GM18505 (cell line): ENCODE results near the gene THADA.

Experiments used
- ATAC-seq: cut with Tn5 transposase; IDR thresholded peaks from one replicate; pipeline ENCODE4 v1.9.1; 2021; ENCODE audit not compliant: unreplicated experiment
- POLR2A ChIP-seq: IDR thresholded peaks from 4 replicates; pipeline ENCODE4 v1.6.1; 2011; ENCODE audit warnings: borderline replicate concordance; ENCODE audit not compliant: insufficient read depth, insufficient read length; ENCODE audit errors: extremely low read depth

THADA gene

DNA sequence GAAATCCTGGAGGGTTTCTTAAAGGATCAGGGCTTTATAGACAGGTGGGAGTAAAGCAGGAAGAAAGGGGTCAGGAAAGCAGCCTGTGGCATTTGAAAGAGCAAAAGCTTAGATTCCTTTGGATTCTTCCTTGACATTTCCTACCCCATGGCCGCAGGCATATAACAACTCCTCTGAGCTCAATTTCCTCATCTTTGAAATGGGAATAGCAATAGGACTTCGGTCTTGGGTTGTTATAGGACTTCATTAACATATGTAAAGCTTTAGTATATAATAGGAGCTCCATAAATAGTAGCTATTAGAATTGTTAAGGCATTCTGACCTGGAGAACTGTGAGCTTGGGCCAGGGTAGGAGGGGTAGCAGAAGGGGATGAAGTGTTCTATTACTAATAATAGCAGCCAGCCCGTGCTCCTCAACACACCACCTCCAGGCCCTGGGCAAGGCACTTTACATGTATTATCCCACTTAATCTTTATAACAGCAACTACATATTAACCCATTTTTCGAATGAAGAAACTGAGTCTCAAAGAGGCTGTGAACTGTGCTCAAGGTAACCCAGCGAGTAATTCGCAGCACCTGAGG, 380.1 kb downstream of the THADA start:
- no peak for ATAC-seq
- TF ChIP-seq POLR2A = no peak

DNA sequence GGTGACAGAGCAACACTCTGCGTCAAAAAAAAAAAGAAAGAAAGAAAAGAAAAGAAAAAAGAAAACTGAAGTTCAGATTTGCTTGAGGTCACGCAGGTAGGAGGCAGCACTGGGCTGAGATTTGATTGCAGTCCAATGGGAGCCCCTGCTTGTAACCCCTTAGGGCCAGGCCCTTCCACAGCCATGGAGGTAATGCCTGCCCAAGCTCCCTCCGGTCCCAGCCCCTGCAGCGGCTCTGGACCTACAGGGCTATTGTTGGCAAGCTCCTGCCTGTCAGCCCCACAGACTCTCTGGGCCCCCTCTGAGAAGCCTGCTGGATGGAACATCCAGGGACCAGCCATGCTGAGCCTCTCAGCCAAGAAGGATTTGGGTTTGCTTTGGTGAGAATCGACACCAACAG, 381.6 kb downstream of the THADA start:
- no peak for TF ChIP-seq POLR2A
- ATAC-seq = no peak

DNA sequence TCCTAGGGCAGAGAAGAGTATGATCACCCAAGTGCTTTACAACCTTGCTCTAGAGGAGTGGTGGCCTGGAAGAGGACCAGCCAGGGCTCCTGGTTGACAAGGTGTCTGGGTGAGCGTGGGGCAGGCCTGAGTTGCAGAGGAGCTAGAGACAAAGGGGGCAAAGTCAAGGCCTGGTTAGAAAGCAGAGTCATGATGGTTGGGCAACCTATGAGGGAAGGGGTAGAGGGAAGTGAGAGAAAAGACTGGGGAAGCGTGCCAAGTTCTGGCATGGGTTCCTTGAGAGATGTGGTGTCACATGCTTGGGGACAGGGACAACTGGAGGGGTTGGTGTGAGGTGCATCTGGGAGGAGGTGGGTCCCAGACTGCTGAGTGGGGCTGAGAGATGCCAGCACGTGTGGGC, 382.9 kb downstream of the THADA start:
- no peak for TF ChIP-seq POLR2A

DNA sequence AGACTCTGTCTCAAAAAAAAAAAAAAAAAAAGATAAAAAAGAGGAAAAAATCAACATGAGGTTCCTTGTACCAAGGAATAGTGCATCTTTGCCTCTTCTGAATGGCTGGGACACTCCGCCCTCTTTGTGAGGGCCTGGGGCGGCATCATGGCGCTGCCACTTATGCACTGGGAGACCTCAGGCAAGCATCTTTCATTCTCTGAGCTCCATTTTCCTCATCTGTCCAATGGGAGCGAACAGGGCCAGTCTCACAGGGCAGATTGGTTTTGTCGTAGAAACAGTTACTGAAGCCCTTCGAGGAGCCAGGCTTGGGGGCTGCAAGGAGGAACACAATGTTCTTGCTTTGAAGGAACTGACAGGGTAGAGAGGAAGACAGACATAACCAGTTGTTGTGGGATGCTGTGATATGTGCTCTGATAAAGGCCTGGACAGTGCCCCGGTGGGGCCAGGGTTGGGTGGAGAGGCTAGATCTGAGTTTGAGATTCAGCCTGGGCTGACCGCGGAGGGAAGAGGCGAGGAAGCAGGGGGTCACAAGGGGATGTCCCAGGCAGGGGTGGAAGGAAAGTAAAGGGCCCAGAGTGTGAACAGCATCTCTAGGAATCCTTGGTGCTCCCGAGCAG, 383.5 kb downstream of the THADA start:
- no peak for ATAC-seq
- no peak for TF ChIP-seq POLR2A

More for the DNA sequence above, 382.9 kb downstream of the THADA start:
- ATAC-seq = no peak

DNA sequence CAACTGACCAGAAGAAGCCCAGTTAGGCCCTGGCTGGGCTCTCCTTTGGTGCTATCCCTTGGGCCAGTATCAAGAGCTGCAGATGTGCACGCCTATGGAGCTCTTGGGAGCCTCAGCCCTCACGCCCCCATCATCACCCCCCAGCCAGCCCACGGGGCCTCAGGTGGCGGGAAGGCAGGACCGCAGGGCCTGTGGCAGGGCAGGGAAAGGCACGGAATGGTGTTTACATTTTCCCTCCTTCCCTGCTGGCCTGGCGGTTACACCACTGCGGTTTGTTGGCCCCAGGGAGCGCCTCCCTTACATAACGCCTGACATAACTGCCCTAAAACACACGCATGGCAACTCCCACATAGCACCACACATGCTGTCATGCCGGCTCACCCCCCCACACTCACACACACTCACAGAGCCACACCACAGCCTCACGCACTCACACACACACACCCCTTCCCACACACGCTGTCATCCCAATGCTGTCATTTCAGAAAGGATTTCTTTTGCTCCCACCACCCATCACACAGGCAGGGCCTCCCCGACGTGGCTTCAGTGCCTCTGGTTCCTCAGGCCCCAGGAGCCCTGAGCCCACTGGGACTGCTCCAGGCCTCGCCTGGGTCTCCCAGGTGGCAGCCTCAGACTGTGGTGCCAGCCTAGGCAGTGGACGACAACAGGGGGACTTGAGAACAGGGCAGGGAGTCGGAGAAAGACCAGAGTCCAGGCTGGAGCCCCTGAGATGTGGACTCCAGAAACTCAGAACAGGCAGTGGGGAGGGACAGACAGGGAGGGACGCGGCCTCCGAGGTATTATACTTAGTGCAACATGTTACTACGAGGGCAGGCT, 385.2 kb downstream of the THADA start:
- no peak for ATAC-seq
- no peak for TF ChIP-seq POLR2A

DNA sequence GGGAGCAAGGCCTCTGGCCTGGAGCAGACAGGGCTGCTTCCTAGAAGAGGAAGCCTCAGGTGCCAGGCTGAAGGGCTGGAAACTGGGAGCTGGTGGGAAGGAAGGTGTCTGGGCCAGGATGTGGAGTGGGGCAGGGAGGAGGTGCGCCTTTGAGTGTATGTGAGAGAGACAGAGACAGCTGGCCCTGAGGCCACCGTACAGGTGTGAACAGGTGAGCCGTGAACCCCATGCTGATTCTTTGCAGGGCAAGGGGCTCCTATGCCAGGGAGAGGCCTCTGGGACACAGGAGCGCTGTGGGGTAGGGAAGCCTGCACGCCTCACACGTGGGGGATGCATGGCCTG, 385.7 kb downstream of the THADA start:
- no peak for ATAC-seq
- no peak for TF ChIP-seq POLR2A

DNA sequence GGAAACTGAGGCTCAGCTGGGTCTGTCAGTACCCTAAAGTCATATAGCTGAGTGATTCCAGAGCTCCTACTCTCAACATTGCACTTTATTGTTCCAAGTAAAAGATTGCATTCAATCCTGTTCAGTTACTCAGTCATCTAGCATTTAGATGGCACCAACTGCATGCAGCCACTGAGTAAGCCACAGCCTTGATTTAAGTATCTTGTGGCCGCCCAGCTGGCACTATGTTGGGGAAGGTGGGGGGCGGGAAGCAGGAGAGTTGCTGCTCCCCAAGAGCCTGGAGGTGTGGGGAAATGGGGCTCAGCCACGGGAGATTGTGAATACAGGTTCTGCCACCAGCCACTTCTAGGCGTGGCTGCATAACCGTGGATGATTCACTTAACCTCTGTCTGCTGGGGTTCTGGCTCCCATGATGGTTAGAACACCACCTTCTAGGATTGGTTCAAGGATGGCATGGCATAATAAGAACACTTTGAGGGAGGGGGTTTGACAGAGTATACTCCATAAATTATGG, 386.6 kb downstream of the THADA start:
- TF ChIP-seq POLR2A = no peak
- no peak for ATAC-seq

DNA sequence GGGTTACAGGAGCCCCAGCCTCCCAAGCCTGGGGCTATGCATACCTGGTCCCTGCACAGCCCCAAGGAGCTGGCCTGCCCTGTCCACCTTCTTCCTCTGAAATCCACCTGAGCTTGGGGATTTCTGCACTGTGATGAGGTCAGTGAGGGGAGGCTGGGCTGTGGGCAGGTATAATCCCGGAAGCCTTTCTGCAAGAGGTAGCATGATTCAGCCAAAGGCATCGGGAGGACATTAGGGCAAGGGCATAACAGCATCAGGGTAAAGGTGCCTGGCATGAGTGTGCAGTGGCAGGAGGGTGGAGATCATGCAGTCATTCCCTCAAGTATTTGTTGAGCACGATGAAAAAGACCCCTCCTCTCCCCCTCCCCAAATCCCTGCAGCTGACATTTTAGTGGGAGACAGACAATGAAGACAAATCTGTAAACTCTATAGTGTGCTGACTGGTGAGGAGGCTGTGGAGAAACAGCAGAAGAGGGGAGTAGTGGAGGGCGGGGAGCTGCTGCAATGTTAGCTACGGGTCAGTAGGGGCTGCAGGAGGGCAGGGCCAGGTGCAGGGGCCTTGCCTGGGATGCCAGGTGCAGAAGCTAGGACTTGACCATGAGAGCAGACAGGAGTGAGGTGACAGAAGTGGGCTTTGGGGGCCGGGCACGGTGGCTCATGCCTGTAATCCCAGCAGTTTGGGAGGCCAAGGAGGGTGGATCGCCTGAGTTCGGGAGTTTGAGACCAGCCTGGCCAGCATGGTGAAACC, 388.1 kb downstream of the THADA start:
- no peak for TF ChIP-seq POLR2A
- ATAC-seq = no peak

DNA sequence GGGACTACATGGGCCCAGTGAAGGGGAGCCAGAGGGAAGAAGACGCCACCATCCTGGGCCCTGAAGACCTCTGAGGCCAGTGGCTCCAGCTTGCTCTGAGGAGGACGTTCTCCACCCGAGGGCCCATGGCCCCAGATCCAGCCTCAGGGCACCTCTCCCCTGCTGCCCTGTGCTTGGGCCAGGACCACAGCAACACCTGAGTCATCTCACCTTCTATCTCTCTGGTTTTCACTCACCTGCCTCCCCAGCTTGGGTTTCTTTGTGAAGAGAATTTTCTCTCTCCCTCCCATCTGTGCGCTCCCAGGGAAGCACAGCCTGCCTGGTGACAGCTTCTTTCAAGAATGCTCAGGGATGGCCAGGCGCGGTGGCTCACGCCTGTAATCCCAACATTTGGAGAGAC, 389.2 kb downstream of the THADA start:
- TF ChIP-seq POLR2A = no peak
- no peak for ATAC-seq

DNA sequence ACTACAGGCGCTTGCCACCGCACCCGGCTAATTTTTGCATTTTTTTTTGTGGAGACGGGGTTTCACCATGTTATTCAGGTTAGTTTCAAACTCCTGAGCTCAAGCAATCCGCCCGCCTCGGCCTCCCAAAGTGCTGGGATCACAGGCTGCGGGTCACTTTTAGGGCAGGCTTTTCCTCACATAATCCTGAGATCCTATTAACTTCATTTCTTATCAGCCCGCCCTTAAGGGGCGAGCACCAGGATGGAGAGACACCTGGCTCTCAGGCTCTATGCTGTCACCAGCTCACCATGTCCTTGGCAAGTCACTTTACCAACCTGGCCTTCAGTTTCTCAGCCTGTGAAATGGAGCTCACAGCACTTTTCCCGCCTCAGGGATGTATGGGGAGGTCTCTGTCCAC, 392.5 kb downstream of the THADA start:
- ATAC-seq = no peak
- no peak for TF ChIP-seq POLR2A

DNA sequence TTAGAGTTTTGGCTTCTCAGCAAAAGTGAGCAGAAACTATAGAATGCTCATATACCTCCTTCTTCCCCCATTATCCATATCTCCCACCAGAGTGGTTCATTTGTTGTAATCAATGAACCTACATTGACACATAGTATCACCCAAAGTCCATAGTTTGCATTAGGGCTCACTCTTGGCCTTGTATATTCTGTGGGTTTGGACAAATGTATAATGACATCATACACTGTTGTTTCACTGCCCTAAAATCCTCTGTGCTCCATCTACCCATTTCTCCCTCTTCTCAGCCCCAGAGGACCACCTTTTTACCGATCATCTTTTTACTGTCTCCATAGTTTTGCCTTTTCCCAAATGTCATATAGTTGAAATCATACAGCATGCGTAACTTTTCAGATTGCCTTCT, 393.5 kb downstream of the THADA start:
- TF ChIP-seq POLR2A = no peak
- no peak for ATAC-seq

DNA sequence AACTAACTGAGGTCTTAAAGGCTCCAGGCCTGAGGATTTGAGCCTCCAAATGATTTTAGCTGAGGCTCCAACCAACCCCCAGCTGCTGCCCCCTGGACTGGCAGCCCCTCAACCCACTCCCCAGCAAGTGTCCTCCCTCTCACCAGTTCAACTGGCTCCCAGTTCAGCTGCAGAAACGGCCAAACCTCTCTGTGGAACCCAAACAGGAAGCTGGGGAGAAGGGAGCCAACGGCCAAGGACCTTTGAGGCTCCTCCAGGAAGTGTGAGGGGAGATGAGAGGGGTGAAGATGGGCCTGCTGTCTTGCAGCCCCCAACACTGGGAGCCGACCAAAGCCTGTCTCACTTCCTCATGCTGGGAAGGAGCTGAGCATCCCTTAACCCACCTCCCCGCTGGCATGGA, 394.3 kb downstream of the THADA start:
- ATAC-seq = no peak

DNA sequence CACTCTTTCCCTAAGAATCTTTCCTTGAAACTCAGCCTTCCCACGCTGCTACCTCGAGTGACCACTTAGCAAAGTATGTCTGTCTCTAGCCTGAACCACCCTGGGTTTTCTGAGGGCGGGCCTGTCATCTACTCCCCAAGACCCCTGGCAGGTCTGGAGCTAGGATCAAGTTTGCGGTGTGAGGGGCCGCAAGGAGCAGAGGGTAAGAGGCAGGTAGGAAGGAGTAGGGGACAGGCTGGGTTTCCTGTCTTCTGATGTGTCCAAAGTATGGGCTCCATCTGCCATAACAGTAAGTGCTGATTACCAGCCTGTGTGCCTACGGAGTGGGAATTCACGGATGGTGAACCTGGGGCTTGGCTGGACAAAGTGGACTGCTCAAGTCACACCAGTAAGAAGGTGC, 394.8 kb downstream of the THADA start:
- ATAC-seq = no peak

More for the DNA sequence above, 394.3 kb downstream of the THADA start:
- TF ChIP-seq POLR2A = no peak

More for the DNA sequence above, 394.8 kb downstream of the THADA start:
- TF ChIP-seq POLR2A = no peak
